AML-193 (cell line): ENCODE data around the gene STAP1.
"Not testable (repeated sequence)": the region's sequence is repeated elsewhere in the genome, so short reads cannot be mapped to it uniquely, and the experiment has no call there.

Source experiments
- DNase-seq, 2 experiments: peaks; one replicate each; lab custom pipeline; 2025; lab: John Stamatoyannopoulos, UW

STAP1 gene

GRCh38 chr4:67616478-67616877 lies 58.0 kb downstream of the STAP1 start:
- no peak for DNase-seq

GRCh38 chr4:67624939-67625338 lies 66.4 kb downstream of the STAP1 start:
- DNase-seq = no peak

DNA sequence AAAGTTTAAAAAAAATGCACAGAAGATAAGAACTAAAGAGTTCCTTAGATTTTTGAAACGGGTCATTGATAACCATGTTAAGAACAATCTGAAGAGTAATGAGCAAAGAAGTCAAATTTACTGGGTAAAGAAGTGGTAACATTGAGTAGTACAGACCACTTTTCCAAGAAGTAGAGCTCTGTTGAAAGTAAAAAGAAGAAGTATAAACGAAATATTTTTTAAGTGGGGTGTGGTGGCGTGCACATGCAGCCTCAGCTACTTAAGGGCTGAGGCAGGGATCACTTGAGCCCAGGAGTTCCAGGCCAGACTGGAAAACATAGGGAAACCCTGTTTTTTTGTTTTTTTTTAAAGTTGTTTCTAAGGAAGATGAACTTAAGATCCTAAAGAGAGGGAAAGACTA lies 74.0 kb downstream of the STAP1 start:
- peak; percentile 40 to 56 for DNase-seq

GRCh38 chr4:67634741-67635140 lies 76.2 kb downstream of the STAP1 start:
- no peak for DNase-seq

GRCh38 chr4:67635331-67635730 lies 76.8 kb downstream of the STAP1 start:
- no peak for DNase-seq

GRCh38 chr4:67636978-67637377 lies 78.5 kb downstream of the STAP1 start:
- not testable (repeated sequence) for DNase-seq

- DNase-seq = peak; percentile 39 to 40
Measured at GRCh38 chr4:67638136-67638535, 79.6 kb downstream of the STAP1 start.

- DNase-seq = no peak
Measured at GRCh38 chr4:67651536-67651935, 93.0 kb downstream of the STAP1 start.
